ENCODE results near the gene ZNF787.

DNA sequence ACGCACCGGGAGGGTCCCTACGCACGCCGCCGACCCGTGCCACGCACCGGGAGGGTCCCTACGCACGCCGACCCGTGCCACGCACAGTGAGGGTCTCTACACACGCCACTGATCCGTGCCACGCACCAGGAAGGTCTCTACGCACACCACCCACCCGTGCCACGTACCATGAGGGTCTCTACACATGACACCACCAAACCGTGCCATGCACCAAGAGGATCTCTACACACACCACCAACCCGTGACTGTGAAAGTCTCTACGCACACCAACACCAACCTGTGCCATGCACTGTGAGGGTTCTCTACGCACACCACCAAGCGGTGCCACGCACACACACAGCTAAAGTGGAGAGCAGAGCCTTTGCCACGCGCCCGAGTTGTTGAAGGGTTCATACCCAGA lies 16.7 kb downstream of the ZNF787 start:
- TF ChIP-seq BHLHE40 (IDR thresholded peaks at IDR 0.05; ENCODE audit: borderline replicate concordance) (no peak), CTBP1 (IDR thresholded peaks at IDR 0.05; ENCODE audit: borderline replicate concordance) (no peak), ELF4 (IDR thresholded peaks at IDR 0.05) (no peak), FOXA1 (IDR thresholded peaks at IDR 0.05) (no peak), SUZ12 (IDR thresholded peaks at IDR 0.05) (no peak), ARNT (IDR thresholded peaks at IDR 0.05) (no peak), L3MBTL2 (conservative IDR thresholded peaks at IDR 0.05) (no peak), TARDBP (IDR thresholded peaks at IDR 0.05) (no peak), HDGF (IDR thresholded peaks at IDR 0.05; ENCODE audit: borderline replicate concordance) (no peak)
